Measurements from ENCODE around the gene NKX1-1.

NKX1-1 gene

DNA sequence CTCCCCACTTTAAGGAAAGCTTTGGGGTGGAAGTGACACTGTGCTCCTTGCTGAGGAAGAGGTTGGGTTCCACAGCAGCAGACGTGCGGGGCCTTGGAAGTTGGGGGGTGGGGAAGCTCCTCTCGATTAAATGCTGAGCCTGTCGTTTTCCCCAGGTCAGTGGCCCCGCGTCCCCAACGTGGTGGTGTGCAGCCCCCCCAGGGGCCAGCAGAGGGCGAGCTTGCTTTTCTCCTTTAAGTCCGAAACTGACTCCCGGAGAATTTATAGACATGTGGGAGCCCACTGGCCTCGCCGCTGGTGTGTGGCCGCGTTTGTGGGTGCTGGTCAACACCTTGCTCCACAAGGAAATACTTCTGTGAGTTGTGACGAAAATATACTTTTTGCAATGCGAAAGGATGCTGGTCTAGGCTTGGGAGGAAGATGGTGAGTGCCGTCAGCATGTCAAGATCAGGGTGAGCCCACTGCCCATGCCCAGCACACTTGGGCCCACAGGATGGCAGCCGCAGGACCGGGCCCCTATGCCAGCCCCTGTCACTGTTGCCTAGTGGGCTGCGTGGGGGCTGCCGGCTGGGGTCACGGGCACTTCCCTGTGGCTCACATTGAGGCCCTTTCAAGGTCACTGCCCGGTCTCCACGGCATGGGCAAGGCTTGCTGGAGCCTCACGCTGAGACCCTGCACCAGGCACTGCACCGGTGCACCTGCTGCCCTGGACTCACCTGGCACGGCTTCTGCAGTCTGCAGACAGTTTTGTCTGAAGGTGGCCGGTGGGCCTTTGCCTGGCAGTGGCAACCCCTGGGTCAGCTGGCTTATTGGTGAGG, 49.9 kb downstream of the NKX1-1 start:
- DNase-seq, result peak; percentile 38 to 49

DNA sequence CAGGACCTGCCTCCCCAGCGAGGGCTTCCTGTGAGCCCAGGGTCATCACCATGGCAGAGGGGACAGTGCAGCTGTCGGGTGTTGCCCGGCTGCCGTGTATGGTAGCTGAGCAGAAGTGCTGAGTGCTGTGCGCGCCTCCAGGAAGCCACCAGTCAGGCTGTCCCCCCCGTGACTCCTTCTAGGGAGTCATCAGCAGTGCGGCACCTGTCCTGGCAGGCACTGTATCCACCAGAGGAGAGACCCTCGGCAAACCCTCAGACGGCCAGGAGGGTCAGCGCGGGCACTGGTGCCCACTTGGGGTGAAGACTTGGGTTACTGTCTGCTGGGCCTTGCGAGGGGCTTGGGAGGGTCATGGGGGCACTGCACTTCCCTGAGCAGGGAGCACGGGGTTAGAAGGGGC, 50.9 kb downstream of the NKX1-1 start:
- DNase-seq, result no peak

DNA sequence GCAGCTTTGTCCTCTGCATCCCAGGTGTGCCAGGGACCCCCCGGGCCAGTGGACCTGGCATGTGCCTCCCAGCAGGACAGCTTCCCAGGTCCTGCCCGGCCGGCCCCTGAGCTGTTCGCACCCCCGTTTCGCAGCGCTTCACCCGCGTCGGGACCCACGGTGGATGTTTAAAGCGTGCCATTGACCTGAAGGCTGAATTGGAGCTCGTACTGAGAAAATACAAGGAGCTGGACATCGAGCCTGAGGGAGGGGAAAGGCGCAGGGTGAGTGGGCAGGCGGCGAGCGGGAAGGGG, 51.3 kb downstream of the NKX1-1 start:
- no peak for DNase-seq

DNA sequence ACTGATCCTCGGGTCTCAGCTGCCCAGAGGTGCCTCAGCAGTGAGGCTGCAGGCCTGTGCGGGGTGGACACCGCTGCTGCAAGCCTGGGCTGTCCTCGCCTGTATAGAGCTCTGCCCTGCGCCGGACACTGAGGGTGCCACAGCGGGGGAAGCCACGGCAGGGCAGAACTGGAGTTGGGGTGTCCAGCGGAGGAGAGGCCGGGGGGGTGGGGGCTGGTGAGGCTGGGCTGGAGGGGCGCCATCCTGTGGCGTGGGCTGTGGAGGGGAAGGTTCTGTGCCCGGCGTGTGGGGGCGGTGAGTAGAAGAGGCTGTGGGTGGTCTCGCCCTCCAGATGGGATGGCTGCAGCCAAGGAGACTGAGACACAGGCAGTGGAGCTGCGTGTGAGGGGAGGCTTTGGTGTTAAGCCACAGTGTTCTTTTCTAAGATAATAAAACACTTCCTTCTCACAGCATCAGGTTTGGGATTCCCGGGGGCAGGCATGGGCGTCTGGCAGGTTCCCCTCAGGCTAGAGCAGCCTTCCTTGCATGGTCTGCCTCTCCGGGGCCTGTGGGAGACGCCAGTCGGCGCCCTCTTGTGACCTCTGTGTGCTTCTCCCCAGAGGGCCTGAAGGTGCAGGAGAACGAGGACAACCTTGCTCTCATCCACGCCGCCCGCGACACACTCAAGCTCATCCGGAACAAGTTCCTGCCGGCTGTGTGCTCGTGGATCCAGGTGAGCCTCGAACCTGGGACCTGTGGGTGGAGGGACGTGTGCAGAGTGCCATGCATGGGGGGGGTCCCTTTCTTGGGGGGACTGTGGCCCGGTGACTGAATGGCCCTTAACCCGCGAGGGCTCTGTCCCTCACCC, 51.9 kb downstream of the NKX1-1 start:
- no peak for DNase-seq

DNA sequence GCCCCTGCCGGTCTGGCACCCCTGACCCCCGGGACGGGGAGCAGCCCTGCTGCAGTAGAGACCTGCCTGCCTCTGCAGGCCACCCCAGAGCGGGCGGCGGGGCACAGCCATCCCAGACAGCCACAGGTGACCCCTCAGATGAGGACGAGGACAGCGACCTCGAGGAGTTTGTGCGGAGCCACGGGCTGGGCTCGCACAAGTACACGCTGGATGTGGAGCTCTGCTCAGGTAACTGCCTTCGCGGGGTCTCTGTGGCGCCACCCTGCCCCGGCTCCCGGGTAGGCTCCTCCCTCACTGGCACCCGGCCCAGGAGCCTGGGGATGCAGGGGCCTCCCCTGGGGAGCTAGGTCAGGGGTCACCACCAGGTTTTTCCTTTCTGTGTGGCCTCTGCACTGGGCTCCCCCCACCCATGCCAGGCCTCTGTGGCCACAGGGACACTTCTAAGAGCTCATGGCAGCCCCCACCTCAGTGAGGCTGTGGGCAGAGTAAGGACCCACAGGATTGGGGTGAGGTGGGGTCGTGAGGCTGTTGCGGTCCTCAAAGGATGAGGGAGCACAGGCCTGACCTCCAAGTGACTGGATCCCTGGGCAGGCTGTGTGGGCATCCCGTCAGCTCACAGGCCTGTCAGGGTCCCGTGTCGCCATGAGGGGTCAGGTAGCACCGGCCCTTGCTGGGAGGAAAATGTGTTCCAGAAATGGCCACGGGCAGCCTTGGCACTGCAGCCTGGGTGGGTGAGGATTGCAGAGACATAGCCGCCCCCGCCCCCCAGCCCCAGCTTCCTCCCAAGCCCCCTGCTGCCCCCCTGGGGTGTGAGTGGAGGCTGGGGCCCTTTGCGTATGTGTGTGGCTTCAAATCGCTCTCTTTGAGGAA, 52.8 kb downstream of the NKX1-1 start:
- DNase-seq, result no peak
